OCI-LY1 (cell line): ENCODE data around the gene SLC7A6OS.

Experiments used
- H2AFZ ChIP-seq: fragments of 200-600 bp; sonication (generic), shearing (Covaris generic); 2 replicates; pipeline ENCODE4 v1.6.0; 2014; ENCODE audit warnings: antibody characterized with exemption, mild to moderate bottlenecking, low read length
- H3F3A ChIP-seq: fragments of 200-600 bp; sonication (generic), shearing (Covaris generic); 2 replicates; pipeline ENCODE4 v1.6.0; 2014; ENCODE audit warnings: mild to moderate bottlenecking, antibody characterized with exemption, low read length, moderate library complexity; ENCODE audit not compliant: insufficient read depth
- H3K27ac ChIP-seq: fragments of 200-600 bp; sonication (generic); 2 replicates; pipeline ENCODE4 v1.5.1; 2014; ENCODE audit warnings: low read length, mixed run types, mild to moderate bottlenecking, low read depth; ENCODE audit not compliant: poor library complexity, severe bottlenecking
- H3K27me3 ChIP-seq: fragments of 200-600 bp; sonication (generic); 2 replicates; pipeline ENCODE4 v1.6.0; 2014; ENCODE audit warnings: antibody characterized with exemption, mild to moderate bottlenecking, low read length, moderate library complexity; ENCODE audit not compliant: insufficient read depth
- H3K36me3 ChIP-seq: fragments of 200-600 bp; sonication (generic); 2 replicates; pipeline ENCODE4 v1.6.1; 2014; ENCODE audit warnings: mild to moderate bottlenecking, antibody characterized with exemption, low read length, moderate library complexity, mixed read lengths; ENCODE audit not compliant: insufficient read depth
- H3K4me1 ChIP-seq: fragments of 200-600 bp; sonication (generic); 2 replicates; pipeline ENCODE4 v1.5.1; 2014; ENCODE audit warnings: mild to moderate bottlenecking, low read length, moderate library complexity; ENCODE audit not compliant: insufficient read depth, severe bottlenecking
- H3K4me2 ChIP-seq: fragments of 200-600 bp; sonication (generic), shearing (Covaris generic); 2 replicates; pipeline ENCODE4 v1.6.1; 2014; ENCODE audit warnings: low read length
- H3K4me3 ChIP-seq: fragments of 200-600 bp; sonication (generic); 2 replicates; pipeline ENCODE4 v1.5.1; 2014; ENCODE audit warnings: low read length, low read depth, mild to moderate bottlenecking, mixed read lengths; ENCODE audit not compliant: poor library complexity, severe bottlenecking
- H3K79me2 ChIP-seq: fragments of 200-600 bp; shearing (Covaris generic); 2 replicates; pipeline ENCODE4 v1.6.1; 2016; ENCODE audit warnings: mixed run types, low read length, mixed read lengths; ENCODE audit not compliant: insufficient read depth
- H3K9ac ChIP-seq: fragments of 200-600 bp; sonication (generic), shearing (Covaris generic); 2 replicates; pipeline ENCODE4 v1.6.1; 2014; ENCODE audit warnings: mild to moderate bottlenecking, low read length, mixed read lengths
- H3K9me2 ChIP-seq: fragments of 200-600 bp; sonication (generic), shearing (Covaris generic); 2 replicates; pipeline ENCODE4 v1.6.1; 2014; ENCODE audit warnings: low read depth, mild to moderate bottlenecking, low read length, mixed read lengths
- H3K9me3 ChIP-seq: fragments of 200-600 bp; shearing (Covaris generic); 2 replicates; pipeline ENCODE4 v1.6.1; 2014; ENCODE audit warnings: low read length, mixed read lengths
- H4K20me1 ChIP-seq: fragments of 200-600 bp; sonication (generic), shearing (Covaris generic); 2 replicates; pipeline ENCODE4 v1.6.0; 2016; ENCODE audit warnings: mild to moderate bottlenecking, low read length; ENCODE audit not compliant: insufficient read depth
- EZH2 ChIP-seq: fragments of 200-600 bp; sonication (generic), shearing (Covaris generic); IDR thresholded peaks from 2 replicates; pipeline ENCODE4 v1.8.0; 2017; ENCODE audit warnings: borderline replicate concordance, mixed run types, mild to moderate bottlenecking, antibody characterized with exemption, low read length, moderate library complexity, mixed read lengths
- TF ChIP-seq, protein P1 (sequence below): fragments of 200-600 bp; sonication (generic), shearing (Covaris generic); IDR thresholded peaks from 2 replicates; pipeline ENCODE4 v1.5.1; 2017; ENCODE audit warnings: mild to moderate bottlenecking, antibody characterized with exemption, low read length, moderate library complexity, mixed read lengths

SLC7A6OS gene

DNA sequence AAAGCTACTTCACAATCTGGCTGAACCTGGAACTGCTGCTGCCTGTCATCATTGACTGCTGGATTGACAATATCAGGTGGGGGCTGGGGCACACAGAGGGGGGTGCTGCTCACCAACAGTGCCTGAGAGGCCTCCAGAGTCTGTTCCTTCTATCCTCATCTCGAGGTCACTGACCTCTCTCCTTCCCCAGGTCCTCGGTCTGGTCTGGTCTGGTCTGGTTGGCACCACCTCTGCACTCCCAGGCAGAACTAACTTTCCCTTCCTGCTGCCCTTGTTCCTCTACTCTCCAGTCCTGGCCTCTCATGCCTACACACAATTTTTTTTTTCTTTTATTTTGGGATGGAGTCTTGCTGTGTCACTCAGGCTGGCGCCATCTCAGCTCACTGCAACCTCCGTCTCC is 61.4 kb downstream of the SLC7A6OS start:
- TF ChIP-seq, protein P1, sequence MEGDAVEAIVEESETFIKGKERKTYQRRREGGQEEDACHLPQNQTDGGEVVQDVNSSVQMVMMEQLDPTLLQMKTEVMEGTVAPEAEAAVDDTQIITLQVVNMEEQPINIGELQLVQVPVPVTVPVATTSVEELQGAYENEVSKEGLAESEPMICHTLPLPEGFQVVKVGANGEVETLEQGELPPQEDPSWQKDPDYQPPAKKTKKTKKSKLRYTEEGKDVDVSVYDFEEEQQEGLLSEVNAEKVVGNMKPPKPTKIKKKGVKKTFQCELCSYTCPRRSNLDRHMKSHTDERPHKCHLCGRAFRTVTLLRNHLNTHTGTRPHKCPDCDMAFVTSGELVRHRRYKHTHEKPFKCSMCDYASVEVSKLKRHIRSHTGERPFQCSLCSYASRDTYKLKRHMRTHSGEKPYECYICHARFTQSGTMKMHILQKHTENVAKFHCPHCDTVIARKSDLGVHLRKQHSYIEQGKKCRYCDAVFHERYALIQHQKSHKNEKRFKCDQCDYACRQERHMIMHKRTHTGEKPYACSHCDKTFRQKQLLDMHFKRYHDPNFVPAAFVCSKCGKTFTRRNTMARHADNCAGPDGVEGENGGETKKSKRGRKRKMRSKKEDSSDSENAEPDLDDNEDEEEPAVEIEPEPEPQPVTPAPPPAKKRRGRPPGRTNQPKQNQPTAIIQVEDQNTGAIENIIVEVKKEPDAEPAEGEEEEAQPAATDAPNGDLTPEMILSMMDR, result no peak
- TF ChIP-seq EZH2, result no peak
- Histone ChIP-seq H3K27ac (peak overlapping the region; percentile 44), H3K4me2 (no peak overlapping the region), H2AFZ (no peak overlapping the region), H3K36me3 (peaks cover 28% of the 10 kb centered on the region), H3K4me3 (no peak overlapping the region), H4K20me1 (no peaks in the 10 kb centered on the region), H3K9ac (no peak overlapping the region), H3K9me3 (no peaks in the 10 kb centered on the region), H3F3A (no peaks in the 10 kb centered on the region; the same call in 1 of the 2 replicates), H3K9me2 (no peaks in the 10 kb centered on the region), H3K27me3 (no peaks in the 10 kb centered on the region), H3K79me2 (no peaks in the 10 kb centered on the region), H3K4me1 (peaks cover 60% of the 10 kb centered on the region)
